Ammon's horn (tissue), 1 donor: ENCODE data around the gene NDUFS5.
"Not testable (repeated sequence)": the region's sequence is repeated elsewhere in the genome, so short reads cannot be mapped to it uniquely, and the experiment has no call there.

Experiments
- DNase-seq: peaks from one replicate; pipeline ENCODE4 v3.0.0-alpha.2; 2016; ENCODE audit warnings: low spot score

Gene NDUFS5

GRCh38 chr1:39026051-39026865 lies at the start of gene NDUFS5:
NDUFS5 (plus strand) TSS chr1:39026350; CDS start chr1:39028725, 2,375 bp downstream.
- peak; percentile 96 for DNase-seq

- DNase-seq = not testable (repeated sequence)
Observed at GRCh38 chr1:38977399-38978244, 48.5 kb upstream of the NDUFS5 start.

GRCh38 chr1:38978245-38978542 lies 48.0 kb upstream of the NDUFS5 start:
- DNase-seq = not testable (repeated sequence)

GRCh38 chr1:38979380-38979779 lies 46.8 kb upstream of the NDUFS5 start:
- DNase-seq = not testable (repeated sequence)

- no peak for DNase-seq
Observed at GRCh38 chr1:38989979-38990378, 36.2 kb upstream of the NDUFS5 start.

- DNase-seq = peak; percentile 34
Observed at GRCh38 chr1:38990386-38990737, 35.8 kb upstream of the NDUFS5 start.

GRCh38 chr1:38990738-38991637 lies 35.2 kb upstream of the NDUFS5 start, which contains the start of gene AKIRIN1:
AKIRIN1 (plus strand) TSS chr1:38991276; CDS start chr1:38991381, 105 bp downstream.
- peak; percentile 97 for DNase-seq

GRCh38 chr1:38991638-38992411 lies 34.3 kb upstream of the NDUFS5 start:
- DNase-seq = peak; percentile 43

GRCh38 chr1:38992412-38993111 lies 33.6 kb upstream of the NDUFS5 start:
- DNase-seq = peak; percentile 7

GRCh38 chr1:38994196-38994595 lies 32.0 kb upstream of the NDUFS5 start:
- DNase-seq = no peak

GRCh38 chr1:38997034-38997900 lies 28.9 kb upstream of the NDUFS5 start:
- DNase-seq = no peak

- peak; percentile 7 for DNase-seq
Observed at GRCh38 chr1:38997901-38998190, 28.3 kb upstream of the NDUFS5 start.

GRCh38 chr1:39001516-39002421 lies 24.4 kb upstream of the NDUFS5 start:
- DNase-seq = no peak

GRCh38 chr1:39003281-39003680 lies 22.9 kb upstream of the NDUFS5 start:
- no peak for DNase-seq

GRCh38 chr1:39003794-39004193 lies 22.4 kb upstream of the NDUFS5 start:
- DNase-seq = no peak

GRCh38 chr1:39006287-39006686 lies 19.9 kb upstream of the NDUFS5 start:
- DNase-seq = no peak

- no peak for DNase-seq
Observed at GRCh38 chr1:39006726-39007645, 19.2 kb upstream of the NDUFS5 start.

GRCh38 chr1:39014956-39015355 lies 11.2 kb upstream of the NDUFS5 start:
- not testable (repeated sequence) for DNase-seq
